Measurements from ENCODE around the gene TTC21A.

DNA sequence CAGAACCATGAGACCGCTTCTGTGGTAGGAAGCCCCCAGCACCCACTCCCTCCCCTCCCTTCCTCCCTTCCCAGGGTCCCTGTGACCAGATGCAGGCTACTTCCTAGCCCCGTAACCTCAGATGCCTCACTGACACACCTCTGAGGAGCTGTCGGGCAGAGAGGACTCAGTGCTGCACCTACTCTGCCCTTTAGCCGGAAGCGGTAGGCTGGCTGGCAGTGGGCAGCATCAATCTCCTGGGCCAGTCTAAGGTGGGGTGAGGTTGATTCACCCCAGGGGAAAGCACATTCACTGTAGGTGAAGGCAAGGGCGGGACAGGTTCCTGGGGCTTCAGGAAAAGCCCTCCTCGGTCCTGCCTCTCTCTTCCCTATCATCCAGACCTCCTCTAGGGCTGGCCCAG is 26.8 kb downstream of the TTC21A start:
- TF ChIP-seq, protein P1, sequence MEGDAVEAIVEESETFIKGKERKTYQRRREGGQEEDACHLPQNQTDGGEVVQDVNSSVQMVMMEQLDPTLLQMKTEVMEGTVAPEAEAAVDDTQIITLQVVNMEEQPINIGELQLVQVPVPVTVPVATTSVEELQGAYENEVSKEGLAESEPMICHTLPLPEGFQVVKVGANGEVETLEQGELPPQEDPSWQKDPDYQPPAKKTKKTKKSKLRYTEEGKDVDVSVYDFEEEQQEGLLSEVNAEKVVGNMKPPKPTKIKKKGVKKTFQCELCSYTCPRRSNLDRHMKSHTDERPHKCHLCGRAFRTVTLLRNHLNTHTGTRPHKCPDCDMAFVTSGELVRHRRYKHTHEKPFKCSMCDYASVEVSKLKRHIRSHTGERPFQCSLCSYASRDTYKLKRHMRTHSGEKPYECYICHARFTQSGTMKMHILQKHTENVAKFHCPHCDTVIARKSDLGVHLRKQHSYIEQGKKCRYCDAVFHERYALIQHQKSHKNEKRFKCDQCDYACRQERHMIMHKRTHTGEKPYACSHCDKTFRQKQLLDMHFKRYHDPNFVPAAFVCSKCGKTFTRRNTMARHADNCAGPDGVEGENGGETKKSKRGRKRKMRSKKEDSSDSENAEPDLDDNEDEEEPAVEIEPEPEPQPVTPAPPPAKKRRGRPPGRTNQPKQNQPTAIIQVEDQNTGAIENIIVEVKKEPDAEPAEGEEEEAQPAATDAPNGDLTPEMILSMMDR (conservative IDR thresholded peaks at IDR 0.05; ENCODE audit: low read depth, low read length): no peak
- TF ChIP-seq EZH2 (IDR thresholded peaks at IDR 0.05; ENCODE audit: low read length, unreplicated experiment): no peak
- TF ChIP-seq EZH2phosphoT487 (IDR thresholded peaks at IDR 0.05; ENCODE audit: borderline replicate concordance, low read length): no peak
